Neural progenitor cell (in vitro differentiated cells): ENCODE data around the gene PTK6. TPM values are rescaled to one million over a fixed set of nuclear protein-coding genes. Genes with fewer than 3 reads are reported as not detected.

ENCODE experiments used
- DNase-seq: peaks from one replicate; pipeline ENCODE4 v3.0.0-alpha.2; 2016; ENCODE audit warnings: low spot score
- H2AFZ ChIP-seq: fragments of 200-600 bp; sonication (generic); replicated peaks from 2 replicates; pipeline ENCODE4 v1.6.1; 2016; ENCODE audit warnings: antibody characterized with exemption
- H3F3A ChIP-seq: fragments of 200-600 bp; sonication (generic); 2 replicates; pipeline ENCODE4 v1.6.1; 2016; ENCODE audit warnings: antibody characterized with exemption, low read depth
- H3K27ac ChIP-seq: fragments of 200-600 bp; sonication (generic); 2 replicates; pipeline ENCODE4 v1.5.1; 2016; ENCODE audit warnings: mild to moderate bottlenecking
- H3K27me3 ChIP-seq: fragments of 200-600 bp; sonication (generic); 2 replicates; pipeline ENCODE4 v1.6.1; 2016; ENCODE audit warnings: mild to moderate bottlenecking, moderate library complexity
- H3K36me3 ChIP-seq: fragments of 200-600 bp; sonication (generic); 2 replicates; pipeline ENCODE4 v1.5.1; 2016
- H3K4me1 ChIP-seq: fragments of 200-600 bp; sonication (generic); 2 replicates; pipeline ENCODE4 v1.6.1; 2016; ENCODE audit warnings: mixed run types
- H3K4me2 ChIP-seq: fragments of 200-600 bp; sonication (generic); 2 replicates; pipeline ENCODE4 v1.6.1; 2016
- H3K4me3 ChIP-seq: fragments of 200-600 bp; sonication (generic); 2 replicates; pipeline ENCODE4 v1.5.1; 2016
- H3K79me2 ChIP-seq: fragments of 200-600 bp; sonication (generic); 2 replicates; pipeline ENCODE4 v1.6.1; 2016; ENCODE audit warnings: low read depth
- H3K9ac ChIP-seq: fragments of 200-600 bp; sonication (generic); 2 replicates; pipeline ENCODE4 v1.6.1; 2016
- H3K9me3 ChIP-seq: fragments of 200-600 bp; sonication (generic); 2 replicates; pipeline ENCODE4 v1.5.1; 2016; ENCODE audit warnings: low read depth
- H4K20me1 ChIP-seq: fragments of 200-600 bp; sonication (generic); 2 replicates; pipeline ENCODE4 v1.6.1; 2016; ENCODE audit warnings: low read depth
- H3K27ac Mint-ChIP-seq: 3 replicates; pipeline ENCODE4 v1.8.0; 2021; ENCODE audit warnings: mixed read lengths
- H3K27me3 Mint-ChIP-seq: 2 replicates; pipeline ENCODE4 v1.8.0; 2022; ENCODE audit warnings: low read depth, mild to moderate bottlenecking, inconsistent platforms, moderate library complexity, mixed read lengths; ENCODE audit not compliant: insufficient read depth
- H3K36me3 Mint-ChIP-seq: 3 replicates; pipeline ENCODE4 v1.8.0; 2021; ENCODE audit warnings: mixed read lengths
- H3K4me1 Mint-ChIP-seq: 3 replicates; pipeline ENCODE4 v1.8.0; 2021; ENCODE audit warnings: mixed read lengths
- H3K4me3 Mint-ChIP-seq: 3 replicates; pipeline ENCODE4 v1.8.0; 2021; ENCODE audit warnings: mild to moderate bottlenecking, moderate library complexity, mixed read lengths
- H3K9me3 Mint-ChIP-seq: 3 replicates; pipeline ENCODE4 v1.8.0; 2020; ENCODE audit warnings: mixed read lengths
- EZH2 ChIP-seq: fragments of 200-600 bp; sonication (generic); IDR thresholded peaks from 2 replicates; pipeline ENCODE4 v1.6.1; 2017; ENCODE audit warnings: antibody characterized with exemption, mild to moderate bottlenecking, moderate library complexity
- EZH2phosphoT487 ChIP-seq: fragments of 200-600 bp; sonication (generic); IDR thresholded peaks from 2 replicates; pipeline ENCODE4 v1.6.1; 2017; ENCODE audit warnings: antibody characterized with exemption
- total RNA-seq: library from RNA; depleted of rRNA; stranded (reverse); fragments of >200 nt; gene quantifications from 2 replicates; pipeline ENCODE4 v1.2.3, GENCODE V29; 2015; ENCODE audit warnings: low replicate concordance
- TF ChIP-seq, protein P1 (sequence below): fragments of 200-600 bp; sonication (generic); IDR thresholded peaks from 2 replicates; pipeline ENCODE4 v1.5.1; 2017; ENCODE audit warnings: antibody characterized with exemption, mild to moderate bottlenecking

The PTK6 gene
- total RNA-seq, 1 donor from 2014 or later: not detected

DNA sequence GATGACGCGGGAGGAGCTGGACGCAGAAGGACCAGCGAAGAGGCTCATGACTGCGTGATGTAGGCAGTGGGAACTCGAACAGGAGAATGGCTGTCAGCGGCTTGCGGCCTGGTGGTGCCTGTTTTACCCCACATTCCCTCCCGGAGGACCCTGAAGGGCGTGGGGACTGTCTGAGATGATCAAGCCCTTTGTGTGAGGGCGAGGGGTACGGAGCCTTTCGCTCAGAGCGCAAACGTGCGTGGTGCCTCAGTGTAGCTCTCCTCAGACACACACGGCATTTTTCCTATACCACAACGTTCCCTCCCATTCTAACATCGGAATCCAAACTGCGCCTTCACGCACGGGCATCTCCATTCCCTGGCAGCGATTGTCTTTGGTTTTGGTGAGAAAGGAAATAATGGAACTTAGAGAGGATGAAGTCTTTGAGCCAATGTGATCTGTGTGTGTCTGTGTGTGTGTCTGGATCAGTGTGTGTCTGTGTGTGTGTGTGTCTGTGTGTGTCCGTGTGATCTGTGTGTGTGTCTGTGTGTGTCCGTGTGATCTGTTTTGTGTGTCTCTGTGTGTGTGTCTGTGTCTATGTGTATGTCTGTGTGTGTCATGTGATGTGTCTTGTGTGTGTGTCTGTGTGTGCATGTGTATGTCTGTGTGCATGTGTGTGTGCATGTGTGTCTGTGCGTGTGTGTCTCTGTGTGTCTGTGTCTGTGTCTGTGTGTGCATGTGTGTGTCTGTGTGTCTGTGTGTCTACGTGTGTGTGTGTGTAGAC is 5.3 kb downstream of the PTK6 start:
- Histone ChIP-seq H3K27me3 (no peaks in the 10 kb centered on the region), H3K4me3 (no peak overlapping the region), H3K9me3 (no peaks in the 10 kb centered on the region), H3K79me2 (no peaks in the 10 kb centered on the region), H3K27ac (no peak overlapping the region), H4K20me1 (no peaks in the 10 kb centered on the region), H3K36me3 (no peaks in the 10 kb centered on the region), H3K4me1 (no peaks in the 10 kb centered on the region), H2AFZ (no peak overlapping the region), H3K4me2 (no peak overlapping the region), H3K9ac (no peak overlapping the region), H3F3A (peaks cover 9% of the 10 kb centered on the region)
- no peak for TF ChIP-seq EZH2phosphoT487
- TF ChIP-seq, protein P1, sequence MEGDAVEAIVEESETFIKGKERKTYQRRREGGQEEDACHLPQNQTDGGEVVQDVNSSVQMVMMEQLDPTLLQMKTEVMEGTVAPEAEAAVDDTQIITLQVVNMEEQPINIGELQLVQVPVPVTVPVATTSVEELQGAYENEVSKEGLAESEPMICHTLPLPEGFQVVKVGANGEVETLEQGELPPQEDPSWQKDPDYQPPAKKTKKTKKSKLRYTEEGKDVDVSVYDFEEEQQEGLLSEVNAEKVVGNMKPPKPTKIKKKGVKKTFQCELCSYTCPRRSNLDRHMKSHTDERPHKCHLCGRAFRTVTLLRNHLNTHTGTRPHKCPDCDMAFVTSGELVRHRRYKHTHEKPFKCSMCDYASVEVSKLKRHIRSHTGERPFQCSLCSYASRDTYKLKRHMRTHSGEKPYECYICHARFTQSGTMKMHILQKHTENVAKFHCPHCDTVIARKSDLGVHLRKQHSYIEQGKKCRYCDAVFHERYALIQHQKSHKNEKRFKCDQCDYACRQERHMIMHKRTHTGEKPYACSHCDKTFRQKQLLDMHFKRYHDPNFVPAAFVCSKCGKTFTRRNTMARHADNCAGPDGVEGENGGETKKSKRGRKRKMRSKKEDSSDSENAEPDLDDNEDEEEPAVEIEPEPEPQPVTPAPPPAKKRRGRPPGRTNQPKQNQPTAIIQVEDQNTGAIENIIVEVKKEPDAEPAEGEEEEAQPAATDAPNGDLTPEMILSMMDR: no peak
- no peak for TF ChIP-seq EZH2
- Mint-ChIP-seq H3K27ac (peak overlapping the region; percentile 1), H3K4me3 (peak overlapping the region; percentile 27), H3K36me3 (no peaks in the 10 kb centered on the region), H3K27me3 (peaks cover 11% of the 10 kb centered on the region), H3K9me3 (no peaks in the 10 kb centered on the region), H3K4me1 (peaks cover 10% of the 10 kb centered on the region)
- DNase-seq: peak; percentile 2

GRCh38 chr20:63530788-63531160 is 6.4 kb downstream of the PTK6 start:
- Mint-ChIP-seq H3K9me3 (no peaks in the 10 kb centered on the region), H3K36me3 (no peaks in the 10 kb centered on the region), H3K27me3 (peaks cover 11% of the 10 kb centered on the region), H3K4me3 (no peak overlapping the region), H3K27ac (no peak overlapping the region), H3K4me1 (peaks cover 7% of the 10 kb centered on the region)
- Histone ChIP-seq H3K4me1 (no peaks in the 10 kb centered on the region), H3K27me3 (no peaks in the 10 kb centered on the region), H3K79me2 (no peaks in the 10 kb centered on the region), H3K27ac (no peak overlapping the region), H3K9ac (no peak overlapping the region), H3K4me3 (no peak overlapping the region), H3K9me3 (no peaks in the 10 kb centered on the region), H4K20me1 (no peaks in the 10 kb centered on the region), H2AFZ (no peak overlapping the region), H3K4me2 (no peak overlapping the region), H3F3A (peaks cover 6% of the 10 kb centered on the region), H3K36me3 (no peaks in the 10 kb centered on the region)
- TF ChIP-seq EZH2phosphoT487: no peak
- no peak for TF ChIP-seq EZH2
- TF ChIP-seq, protein P1: no peak
- DNase-seq: peak; percentile 2

DNA sequence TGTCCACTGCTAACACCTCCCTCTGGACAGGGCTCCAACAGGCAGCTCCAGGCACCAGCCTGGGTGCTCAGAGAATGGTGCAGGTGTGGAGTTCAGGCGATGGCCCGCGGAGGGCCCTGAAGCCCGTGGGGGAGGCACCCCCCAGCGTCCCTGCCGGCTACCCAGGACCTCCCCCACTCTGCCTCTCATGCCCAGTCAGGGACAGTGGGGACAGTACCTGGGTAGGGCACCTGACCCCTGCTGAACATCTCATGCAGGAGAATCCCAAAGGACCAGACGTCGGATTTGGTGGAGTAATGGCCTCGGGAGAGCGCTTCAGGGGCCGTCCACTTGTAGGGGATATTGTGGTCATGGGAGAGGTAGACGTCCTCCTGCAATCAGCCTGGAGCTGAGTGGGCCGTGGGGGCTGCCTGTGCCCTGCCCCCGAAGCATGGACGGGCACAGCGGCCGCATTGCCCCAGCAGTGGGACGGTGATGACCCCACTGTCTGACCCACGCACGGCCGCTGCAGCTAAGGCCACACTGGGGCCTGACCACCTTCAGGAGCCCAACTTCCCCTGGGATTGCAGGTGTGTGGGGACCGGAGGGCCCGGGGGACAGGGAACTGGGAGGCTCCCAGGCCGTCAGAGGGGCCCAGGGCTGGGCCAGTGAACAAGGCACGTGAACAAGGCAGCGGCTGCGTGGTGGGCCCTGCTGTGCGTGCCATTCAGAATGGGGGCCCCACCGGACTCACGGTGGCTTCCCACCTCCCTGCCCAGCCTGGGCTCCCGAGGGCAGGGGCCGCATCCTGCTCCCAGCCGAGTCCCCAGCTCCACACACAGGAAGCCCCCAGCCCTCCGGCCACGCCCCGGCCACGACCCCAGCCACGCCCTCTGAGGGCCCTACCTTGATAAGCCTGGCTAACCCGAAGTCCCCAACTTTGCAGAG is 7.1 kb downstream of the PTK6 start:
- Histone ChIP-seq H3K4me1 (no peaks in the 10 kb centered on the region), H3K9ac (no peak overlapping the region), H3K27me3 (no peaks in the 10 kb centered on the region), H4K20me1 (peaks cover 2% of the 10 kb centered on the region), H3K79me2 (no peaks in the 10 kb centered on the region), H3K36me3 (no peaks in the 10 kb centered on the region), H2AFZ (no peak overlapping the region), H3K27ac (no peak overlapping the region), H3F3A (peaks cover 8% of the 10 kb centered on the region), H3K4me2 (no peak overlapping the region), H3K4me3 (no peak overlapping the region), H3K9me3 (no peaks in the 10 kb centered on the region)
- DNase-seq: peak; percentile 0
- Mint-ChIP-seq H3K27ac (no peak overlapping the region), H3K27me3 (peaks cover 11% of the 10 kb centered on the region), H3K4me1 (peaks cover 4% of the 10 kb centered on the region), H3K9me3 (no peaks in the 10 kb centered on the region), H3K36me3 (no peaks in the 10 kb centered on the region), H3K4me3 (no peak overlapping the region)
- TF ChIP-seq, protein P1: no peak
- TF ChIP-seq EZH2 (no peak), EZH2phosphoT487 (no peak)
